H1 (cell line): ENCODE measurements around the gene MEIS2. TPM values are rescaled to one million over a fixed set of nuclear protein-coding genes. Genes with fewer than 3 reads are reported as not detected.

Experiments used
- CTCF ChIA-PET: fragments of 300-600 bp; sonication (Branson Sonifier 250); formaldehyde crosslinking; loops from one replicate; lab custom pipeline; 2021; ENCODE audit not compliant: partially characterized antibody; lab: Charles Lee
- POLR2A ChIA-PET: fragments of 300-600 bp; sonication (Branson Sonifier 250); formaldehyde crosslinking; loops from one replicate; lab custom pipeline; 2021; ENCODE audit warnings: inconsistent platforms; ENCODE audit not compliant: partially characterized antibody; lab: Charles Lee
- DNase-seq, 2 experiments: peaks; one replicate each; pipeline versions ENCODE4 v3.0.0 to v3.0.0-alpha.2; 2010 to 2022; ENCODE audit warnings: low spot score in 2 of 2, low read depth in 1 of 2, mixed read lengths in 1 of 2
- FAIRE-seq: peaks from 2 replicates; lab custom pipeline; 2011; peaks lifted over from hg19 to GRCh38; lab: Jason Lieb, UNC
- H2AFZ ChIP-seq: 2 replicates; pipeline ENCODE4 v1.8.1; 2012; ENCODE audit warnings: low read length, inconsistent platforms
- H2AK5ac ChIP-seq: 2 replicates; pipeline ENCODE4 v1.6.1; 2013; ENCODE audit warnings: low read depth, low read length
- H2BK120ac ChIP-seq: replicated peaks from 2 replicates; pipeline ENCODE3; 2013; ENCODE audit warnings: low read depth, low read length, inconsistent platforms
- H2BK12ac ChIP-seq: 2 replicates; pipeline ENCODE4 v1.6.1; 2013; ENCODE audit warnings: low read depth, low read length
- H2BK15ac ChIP-seq: 2 replicates; pipeline ENCODE4 v1.6.1; 2013; ENCODE audit warnings: low read length
- H2BK20ac ChIP-seq: 2 replicates; pipeline ENCODE4 v1.6.1; 2013; ENCODE audit warnings: low read length
- H2BK5ac ChIP-seq: 2 replicates; pipeline ENCODE4 v1.6.1; 2013; ENCODE audit warnings: low read depth, low read length
- H3K14ac ChIP-seq: 2 replicates; pipeline ENCODE4 v1.6.1; 2013; ENCODE audit warnings: inconsistent platforms; ENCODE audit not compliant: insufficient read length
- H3K18ac ChIP-seq: 2 replicates; pipeline ENCODE4 v1.6.1; 2013; ENCODE audit warnings: low read length; ENCODE audit errors: extremely low read depth
- H3K23ac ChIP-seq: 2 replicates; pipeline ENCODE4 v1.6.1; 2013; ENCODE audit warnings: inconsistent platforms; ENCODE audit not compliant: insufficient read length
- H3K23me2 ChIP-seq: 2 replicates; pipeline ENCODE4 v1.6.1; 2013; ENCODE audit warnings: low read depth, low read length
- H3K27ac ChIP-seq: 2 replicates; pipeline ENCODE4 v1.6.1; 2011; ENCODE audit warnings: low read depth, low read length, inconsistent platforms
- H3K27me3 ChIP-seq, 4 experiments: replicated peaks in 1 of 4; 1 replicate in 1 of 4; 2 replicates in 3 of 4; pipeline versions ENCODE4 v1.6.1 to v1.8.1; 2011 to 2013; ENCODE audit warnings: low read length in 3 of 4, mild to moderate bottlenecking in 3 of 4, inconsistent platforms in 2 of 4, mixed read lengths in 2 of 4, moderate library complexity in 1 of 4; ENCODE audit not compliant: control insufficient read depth in 3 of 4, insufficient read depth in 3 of 4; ENCODE audit errors: extremely low read depth in 1 of 4
- H3K36me3 ChIP-seq, 4 experiments: 2 replicates each; pipeline versions ENCODE4 v1.6.1 to v1.8.1; 2011 to 2013; ENCODE audit warnings: mild to moderate bottlenecking in 4 of 4, low read length in 3 of 4, moderate library complexity in 2 of 4, control low read depth in 1 of 4, inconsistent platforms in 1 of 4; ENCODE audit not compliant: insufficient read depth in 4 of 4, control insufficient read depth in 2 of 4
- H3K4ac ChIP-seq: replicated peaks from 2 replicates; pipeline ENCODE3; 2013; ENCODE audit warnings: low read length, low read depth, mixed read lengths, inconsistent platforms; ENCODE audit not compliant: insufficient read length
- H3K4me1 ChIP-seq, 4 experiments: replicated peaks in 1 of 4; 1 replicate in 1 of 4; 2 replicates in 3 of 4; pipeline versions ENCODE4 v1.6.1 to v1.8.1; 2011 to 2013; ENCODE audit warnings: low read length in 3 of 4, inconsistent platforms in 2 of 4, mixed read lengths in 1 of 4; ENCODE audit not compliant: insufficient read depth in 4 of 4, control insufficient read depth in 3 of 4
- H3K4me2 ChIP-seq, 2 experiments: 2 replicates each; pipeline versions ENCODE4 v1.6.1 to v1.8.1; 2011 to 2013; ENCODE audit warnings: low read depth in 2 of 2, low read length in 2 of 2, control low read depth in 1 of 2, inconsistent platforms in 1 of 2, mild to moderate bottlenecking in 1 of 2; ENCODE audit not compliant: insufficient read depth in 1 of 2
- H3K4me3 ChIP-seq, 4 experiments: fragments of 200-600, 300-600 bp in 1 of 4; sonication (generic), shearing (Covaris generic), sonication (Bioruptor Twin) in 1 of 4; 2 replicates each; pipeline versions ENCODE4 v1.5.1 to v1.8.1; 2011 to 2016; ENCODE audit warnings: low read length in 4 of 4, low read depth in 3 of 4, control low read depth in 2 of 4, inconsistent platforms in 2 of 4, mild to moderate bottlenecking in 2 of 4, mixed read lengths in 1 of 4, moderate library complexity in 1 of 4; ENCODE audit not compliant: insufficient read depth in 2 of 4; ENCODE audit errors: extremely low read depth in 1 of 4
- H3K56ac ChIP-seq: replicated peaks from 2 replicates; pipeline ENCODE3; 2013; ENCODE audit warnings: low read depth, mild to moderate bottlenecking, mixed read lengths, low read length, inconsistent platforms; ENCODE audit not compliant: insufficient read length
- H3K79me1 ChIP-seq: 2 replicates; pipeline ENCODE4 v1.6.1; 2013; ENCODE audit warnings: low read depth, low read length, control low read depth
- H3K79me2 ChIP-seq, 2 experiments: 2 replicates each; pipeline versions ENCODE4 v1.6.1 to v1.8.1; 2012 to 2013; ENCODE audit warnings: low read length in 2 of 2, mild to moderate bottlenecking in 2 of 2, inconsistent platforms in 1 of 2; ENCODE audit not compliant: insufficient read depth in 2 of 2, control insufficient read depth in 1 of 2
- H3K9ac ChIP-seq, 4 experiments: replicated peaks in 1 of 4; 1 replicate in 1 of 4; 2 replicates in 3 of 4; pipeline versions ENCODE4 v1.6.1 to v1.8.1; 2011 to 2013; ENCODE audit warnings: low read depth in 3 of 4, low read length in 3 of 4, control low read depth in 2 of 4, mild to moderate bottlenecking in 2 of 4, moderate library complexity in 2 of 4, inconsistent platforms in 1 of 4; ENCODE audit errors: extremely low read depth in 1 of 4
- H3K9me3 ChIP-seq, 2 experiments: 2 replicates each; pipeline versions ENCODE4 v1.6.1 to v1.8.1; 2012 to 2013; ENCODE audit warnings: mild to moderate bottlenecking in 2 of 2, moderate library complexity in 2 of 2, control low read depth in 1 of 2, inconsistent platforms in 1 of 2, low read depth in 1 of 2, low read length in 1 of 2, mixed read lengths in 1 of 2; ENCODE audit not compliant: insufficient read depth in 2 of 2
- H4K20me1 ChIP-seq, 2 experiments: replicated peaks in 1 of 2; 2 replicates each; pipeline versions ENCODE3 to v1.8.1; 2011 to 2013; ENCODE audit warnings: inconsistent platforms in 2 of 2, low read length in 2 of 2, mild to moderate bottlenecking in 1 of 2; ENCODE audit not compliant: insufficient read depth in 2 of 2, control insufficient read depth in 1 of 2
- H4K5ac ChIP-seq: 2 replicates; pipeline ENCODE4 v1.6.1; 2013; ENCODE audit warnings: low read length, low read depth, mixed read lengths, inconsistent platforms; ENCODE audit not compliant: insufficient read length
- H4K8ac ChIP-seq: 2 replicates; pipeline ENCODE4 v1.8.0; 2013; ENCODE audit warnings: mild to moderate bottlenecking, moderate library complexity, low read length, inconsistent platforms; ENCODE audit not compliant: insufficient read depth; ENCODE audit errors: extremely low read depth
- H4K91ac ChIP-seq: replicated peaks from 2 replicates; pipeline ENCODE3; 2013; ENCODE audit warnings: low read length, mixed read lengths, inconsistent platforms; ENCODE audit not compliant: insufficient read length
- SUZ12 ChIP-seq: fragments of 200-600 bp; sonication (generic); IDR thresholded peaks from 2 replicates; pipeline ENCODE4 v1.6.1; 2012; ENCODE audit warnings: mild to moderate bottlenecking, inconsistent platforms, low read length, moderate library complexity, mixed read lengths
- TAF1 ChIP-seq: IDR thresholded peaks from 2 replicates; pipeline ENCODE4 v1.6.1; 2011; ENCODE audit warnings: mild to moderate bottlenecking, low read depth, low read length
- WGBS, 2 experiments: shearing (Covaris generic) in 1 of 2; methylation state at CpG; one replicate each; pipeline versions ENCODE4 v1.1.6 to v1.1.7; 2013 to 2015; ENCODE audit warnings: low lambda C conversion rate in 2 of 2, mixed read lengths in 2 of 2, inconsistent platforms in 1 of 2, low coverage in 1 of 2, missing lambda C conversion rate in 1 of 2; ENCODE audit not compliant: insufficient replicate concordance in 2 of 2, insufficient coverage in 1 of 2, insufficient read length in 1 of 2; ENCODE audit errors: extremely low coverage in 1 of 2, missing lambda C conversion rate in 1 of 2; 5-methylcytosine and 5-hydroxymethylcytosine counted together
- polyA plus RNA-seq, 7 experiments: library from polyadenylated mRNA; depleted of rRNA in 3 of 7; stranded (reverse) in 5 of 7; unstranded in 2 of 7; fragments of >200 nt in 5 of 7; fragments of 200-250 nt in 2 of 7; gene quantifications; 1 replicate in 5 of 7; 2 replicates in 1 of 7; 4 replicates in 1 of 7; pipeline versions ENCODE4 v1.2.1 to v1.2.3, GENCODE V29; 2011 to 2013; ENCODE audit warnings: missing spikeins in 2 of 7, mixed read lengths in 2 of 7
- total RNA-seq: library from RNA; stranded (reverse); fragmentation: NEBNext Ultra II Directional; extraction: Animal tissue kit (Norgen Biotek cat#: 25700); gene quantifications from 2 replicates; pipeline ENCODE4 v1.2.1, GENCODE V29; 2021

MEIS2 gene
- total and polyA plus RNA-seq, 2 of the 8 experiments (the other 6 are each of a cell fraction or from before 2014, with no cell fraction given) = 0.22 to 1.2 TPM

DNA sequence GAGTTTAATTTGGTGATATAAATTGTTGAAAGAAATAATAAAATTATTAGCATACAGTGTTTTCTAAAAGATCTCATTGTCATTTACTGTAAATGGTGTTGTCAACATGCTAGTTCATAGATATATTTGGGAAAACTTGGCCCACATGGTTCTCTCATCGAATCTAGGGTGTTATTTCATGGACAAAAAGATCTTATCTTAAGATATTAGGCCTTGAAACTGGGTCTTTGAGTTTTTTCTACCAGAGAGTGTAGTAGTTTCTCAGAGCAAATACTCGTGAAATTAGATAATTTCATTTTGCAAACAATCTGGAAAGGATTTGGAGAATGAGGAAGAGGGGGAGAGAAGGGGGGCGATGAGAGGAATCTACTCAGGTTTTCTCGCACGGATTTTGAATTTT, 107.9 kb downstream of the MEIS2 start:
- WGBS, 2 experiments = 92% methylated on average over 5 of the region's 5 CpGs; no CpG with 5 or more reads in 1 of the 2 experiments
- Histone ChIP-seq H2BK120ac (no peak overlapping the region), H3K23ac (no peak overlapping the region), H2BK15ac (no peak overlapping the region), H3K27me3 (no peaks in the 10 kb centered on the region), H4K8ac (no peak overlapping the region), H3K4me3 (no peak overlapping the region), H3K9ac (no peak overlapping the region), H3K4me2 (no peak overlapping the region), H2BK5ac (no peak overlapping the region), H3K14ac (no peak overlapping the region), H3K79me2 (no peaks in the 10 kb centered on the region), H4K91ac (no peak overlapping the region), H3K27ac (no peak overlapping the region), H2AK5ac (no peak overlapping the region), H3K18ac (no peak overlapping the region), H2BK12ac (no peak overlapping the region), H2BK20ac (no peak overlapping the region), H2AFZ (no peak overlapping the region), H3K23me2 (no peaks in the 10 kb centered on the region), H3K36me3 (no peaks in the 10 kb centered on the region), H3K79me1 (no peaks in the 10 kb centered on the region), H3K4me1 (no peaks in the 10 kb centered on the region), H3K9me3 (no peaks in the 10 kb centered on the region), H4K5ac (no peak overlapping the region), H4K20me1 (no peaks in the 10 kb centered on the region), H3K56ac (no peak overlapping the region), H3K4ac (no peak overlapping the region)
- ChIA-PET POLR2A (no interaction called here), CTCF (no interaction called here)
- TF ChIP-seq TAF1 = no peak
- no peak for TF ChIP-seq SUZ12
- no peak for FAIRE-seq
- DNase-seq = no peak
